GM23248 (cell line): ENCODE measurements around the gene TMEM132C.

Experiments
- EZH2 ChIP-seq: fragments of 200-600 bp; sonication (generic); IDR thresholded peaks from 2 replicates; pipeline ENCODE4 v1.6.1; 2018; ENCODE audit warnings: antibody characterized with exemption, mild to moderate bottlenecking; ENCODE audit not compliant: insufficient read depth, poor library complexity, severe bottlenecking
- EZH2phosphoT487 ChIP-seq: fragments of 200-600 bp; sonication (generic); IDR thresholded peaks from 2 replicates; pipeline ENCODE4 v1.6.1; 2018; ENCODE audit warnings: antibody characterized with exemption, moderate library complexity, mild to moderate bottlenecking, low read depth; ENCODE audit not compliant: insufficient read depth

- TF ChIP-seq EZH2phosphoT487 (no peak), EZH2 (no peak)
Measured at GRCh38 chr12:128603573-128604115, 336.7 kb downstream of the TMEM132C start.
